Cerebellar nuclear complex (tissue), 1 donor: ENCODE measurements around the gene UBE2G2.
A peak's percentile ranks its signal among the peaks of the same experiment; 100 is the strongest.

Experiments
- DNase-seq, 2 experiments: peaks; one replicate each; lab custom pipeline; 2025; lab: John Stamatoyannopoulos, UW

The UBE2G2 gene

DNA sequence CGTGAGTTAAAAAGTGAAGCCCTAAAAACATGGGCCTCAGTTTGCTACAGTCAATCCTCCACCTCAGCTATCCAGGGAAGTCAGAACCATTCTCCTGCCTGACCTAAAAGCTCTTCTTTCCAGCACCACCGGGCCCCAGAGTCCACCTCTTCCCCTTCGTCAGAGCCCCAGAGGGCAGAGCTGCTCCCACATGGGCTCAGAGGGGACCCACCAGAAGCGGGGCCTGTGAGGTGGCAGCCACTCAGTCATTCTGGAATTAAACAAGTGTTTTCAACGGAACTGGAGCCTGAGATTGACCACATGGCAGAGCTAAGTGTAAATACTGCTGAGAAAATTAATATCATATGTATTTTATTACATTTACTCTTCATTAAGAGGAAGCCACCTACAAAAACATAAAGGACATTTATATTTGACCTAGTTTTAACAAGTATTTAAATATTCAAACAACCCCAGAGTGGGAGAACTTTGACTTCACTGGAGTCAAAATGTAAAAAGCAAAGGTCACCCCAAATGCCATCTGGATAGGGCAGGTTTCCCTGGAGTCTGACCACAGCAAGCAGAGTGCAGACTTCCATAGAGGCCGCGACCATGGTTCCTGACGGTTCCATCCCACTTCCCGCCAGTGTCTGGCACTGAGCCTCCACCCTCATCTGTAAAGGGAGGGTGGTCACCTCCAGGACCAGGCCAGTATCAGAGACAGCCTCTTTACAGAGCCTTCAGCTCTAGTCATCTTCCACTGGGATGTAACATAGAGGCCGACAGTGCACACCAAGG, 14.4 kb upstream of the UBE2G2 start:
- DNase-seq, result no peak

DNA sequence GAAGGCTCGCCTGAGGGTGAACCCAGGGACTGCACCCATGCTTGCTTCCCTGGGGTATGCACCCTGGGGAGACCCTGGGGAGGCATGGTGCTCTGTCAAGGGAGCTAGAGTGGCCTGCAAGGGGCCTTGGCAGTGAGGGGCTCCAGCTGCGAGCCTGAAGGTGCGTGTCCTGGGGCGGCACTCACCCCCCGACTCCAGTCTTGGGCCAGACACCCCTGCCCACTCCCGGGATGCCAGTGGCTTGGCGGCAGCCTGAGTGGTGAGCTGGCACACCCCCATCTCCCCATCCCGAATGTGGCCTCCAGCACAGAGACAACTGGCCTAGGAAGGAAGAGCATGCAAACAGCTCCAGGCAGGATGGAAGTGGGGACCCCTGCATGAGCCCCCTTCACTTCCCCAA, 13.6 kb upstream of the UBE2G2 start:
- DNase-seq, result no peak

DNA sequence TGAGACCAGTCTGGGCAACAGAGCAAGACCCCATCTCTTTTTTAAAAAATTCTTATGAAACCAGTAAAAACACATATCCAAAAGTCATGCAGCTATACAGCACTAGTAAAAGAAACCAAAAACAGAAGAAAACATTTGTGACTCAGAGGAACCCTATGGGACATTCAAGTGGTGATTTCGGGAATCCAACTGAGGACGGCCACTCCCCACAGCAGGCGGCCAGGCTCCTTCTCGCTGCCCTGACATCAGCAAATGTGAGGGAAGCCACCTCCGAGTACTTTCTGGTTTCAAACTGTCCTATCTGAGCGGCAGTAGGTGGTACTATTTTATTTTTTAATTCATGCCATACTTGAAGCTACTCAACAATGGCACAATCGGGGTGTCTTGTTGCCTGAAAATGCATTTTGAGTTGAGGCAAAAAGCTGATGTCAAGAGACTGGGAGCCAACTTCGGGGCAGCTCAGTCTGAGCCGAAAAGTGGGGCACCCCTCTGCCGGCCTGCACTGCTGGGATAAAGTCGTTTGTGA, 12.9 kb upstream of the UBE2G2 start:
- DNase-seq, result no peak

GRCh38 chr21:44813727-44814126, 12.1 kb upstream of the UBE2G2 start:
- no peak for DNase-seq

DNA sequence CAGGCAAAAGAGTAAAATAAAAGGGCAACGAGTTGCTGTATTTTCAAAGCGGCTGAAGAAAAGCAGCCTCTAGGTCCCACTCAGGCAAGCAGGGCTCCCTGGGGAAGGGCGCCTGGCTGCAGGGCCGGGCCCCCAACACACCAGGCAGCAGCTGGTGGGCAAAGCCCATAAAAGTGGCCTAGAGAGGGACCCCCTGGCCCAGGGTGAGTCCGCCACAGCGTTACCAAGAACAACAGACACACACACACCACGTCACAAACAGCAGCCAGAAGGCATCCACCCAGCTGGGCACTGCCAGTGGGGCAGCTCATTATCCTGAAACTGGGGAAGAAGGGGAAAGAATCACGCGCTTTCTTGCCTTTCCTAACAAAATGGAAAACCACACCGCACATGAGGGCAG, 11.5 kb upstream of the UBE2G2 start:
- DNase-seq, result no peak

GRCh38 chr21:44812640-44813039, 11.0 kb upstream of the UBE2G2 start:
- no peak for DNase-seq

GRCh38 chr21:44810779-44811178, 9.2 kb upstream of the UBE2G2 start:
- no peak for DNase-seq

- no peak for DNase-seq
Measured at GRCh38 chr21:44805859-44806258, 4.2 kb upstream of the UBE2G2 start.

- no peak for DNase-seq
Measured at GRCh38 chr21:44805226-44805625, 3.6 kb upstream of the UBE2G2 start.

DNA sequence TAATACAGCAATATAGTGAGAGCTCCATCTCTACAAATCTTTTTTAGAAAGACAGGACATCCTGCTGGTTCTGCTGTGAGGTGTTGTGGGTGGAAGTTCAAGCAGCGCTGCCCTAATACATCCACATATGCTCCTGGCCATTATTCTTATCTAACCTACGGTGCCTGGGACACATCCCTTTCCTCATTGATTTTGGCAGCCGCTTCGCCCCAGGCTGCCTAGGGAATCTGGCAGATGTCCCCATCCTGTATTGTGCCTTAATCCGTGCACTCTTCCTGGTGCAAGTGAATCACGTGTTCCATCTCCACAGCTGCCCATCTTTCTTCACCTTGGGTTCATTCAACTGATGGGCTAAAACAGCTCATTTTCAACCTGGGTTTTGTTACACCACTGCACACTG, 3.1 kb upstream of the UBE2G2 start:
- no peak for DNase-seq

DNA sequence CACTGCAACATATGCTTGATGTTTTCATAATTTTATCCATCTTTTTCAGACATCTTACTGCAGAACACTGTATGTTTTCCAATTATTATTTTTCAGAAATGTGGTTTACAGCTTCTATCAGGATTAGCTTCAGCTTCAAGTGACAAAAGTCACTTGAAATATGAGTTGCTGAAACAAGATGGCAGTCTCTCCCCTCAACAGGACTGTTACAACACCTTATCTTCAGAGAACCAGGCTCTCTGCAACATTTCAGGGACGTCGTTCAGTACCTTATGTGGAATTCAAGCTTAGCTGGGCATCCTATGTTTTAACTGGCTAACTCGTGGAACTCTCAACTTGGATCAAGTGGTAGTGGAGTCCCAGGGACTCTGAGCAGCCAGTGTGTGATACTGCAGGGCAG, 2.0 kb upstream of the UBE2G2 start:
- no peak for DNase-seq

- DNase-seq, result no peak
Measured at GRCh38 chr21:44802396-44803153, 955 bp upstream of the UBE2G2 start.

GRCh38 chr21:44800971-44801467, 601 bp downstream of the UBE2G2 start:
- no peak for DNase-seq

GRCh38 chr21:44800103-44800502, 1.5 kb downstream of the UBE2G2 start:
- DNase-seq, result no peak

- no peak for DNase-seq
Measured at GRCh38 chr21:44799646-44800045, 2.0 kb downstream of the UBE2G2 start.

DNA sequence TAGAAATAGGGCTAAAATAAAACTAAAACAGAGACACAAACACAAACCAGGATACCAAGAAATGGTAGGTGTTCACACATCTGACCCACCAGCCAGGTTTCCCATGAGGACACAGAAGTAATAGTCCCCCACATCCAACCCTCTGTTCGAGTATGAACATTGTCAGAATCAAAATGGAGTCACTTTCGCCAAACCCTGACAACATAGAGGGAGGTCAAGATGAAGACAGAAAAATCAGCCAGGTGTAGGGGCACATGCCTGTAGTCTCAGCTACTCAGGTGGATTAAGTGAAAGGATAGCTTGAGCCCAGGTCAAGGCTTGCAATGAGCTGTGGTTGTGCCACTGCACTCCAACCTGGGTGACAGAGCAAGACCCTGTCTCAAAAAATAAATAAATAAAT, 3.8 kb downstream of the UBE2G2 start:
- no peak for DNase-seq

DNA sequence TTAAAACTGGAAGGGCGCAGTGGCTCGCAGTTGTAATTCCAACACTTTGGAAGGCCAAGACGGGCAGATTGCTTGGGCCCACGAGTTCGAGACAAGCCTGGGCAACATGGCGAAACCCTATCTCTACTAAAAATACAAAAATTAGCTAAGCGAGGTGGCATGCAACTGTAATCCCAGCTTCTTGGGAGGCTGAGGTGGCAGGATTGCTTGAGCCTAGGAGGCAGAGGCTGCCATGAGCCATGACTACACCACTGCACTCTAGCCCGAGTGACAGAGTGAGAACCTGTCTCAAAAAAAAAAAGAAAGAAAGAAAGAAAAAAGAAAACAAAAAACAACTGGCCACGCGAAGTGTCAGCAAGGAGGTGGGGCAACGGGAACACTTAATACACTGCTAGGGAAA, 6.3 kb downstream of the UBE2G2 start:
- no peak for DNase-seq

GRCh38 chr21:44793592-44794374, 7.8 kb downstream of the UBE2G2 start:
- DNase-seq, result no peak

DNA sequence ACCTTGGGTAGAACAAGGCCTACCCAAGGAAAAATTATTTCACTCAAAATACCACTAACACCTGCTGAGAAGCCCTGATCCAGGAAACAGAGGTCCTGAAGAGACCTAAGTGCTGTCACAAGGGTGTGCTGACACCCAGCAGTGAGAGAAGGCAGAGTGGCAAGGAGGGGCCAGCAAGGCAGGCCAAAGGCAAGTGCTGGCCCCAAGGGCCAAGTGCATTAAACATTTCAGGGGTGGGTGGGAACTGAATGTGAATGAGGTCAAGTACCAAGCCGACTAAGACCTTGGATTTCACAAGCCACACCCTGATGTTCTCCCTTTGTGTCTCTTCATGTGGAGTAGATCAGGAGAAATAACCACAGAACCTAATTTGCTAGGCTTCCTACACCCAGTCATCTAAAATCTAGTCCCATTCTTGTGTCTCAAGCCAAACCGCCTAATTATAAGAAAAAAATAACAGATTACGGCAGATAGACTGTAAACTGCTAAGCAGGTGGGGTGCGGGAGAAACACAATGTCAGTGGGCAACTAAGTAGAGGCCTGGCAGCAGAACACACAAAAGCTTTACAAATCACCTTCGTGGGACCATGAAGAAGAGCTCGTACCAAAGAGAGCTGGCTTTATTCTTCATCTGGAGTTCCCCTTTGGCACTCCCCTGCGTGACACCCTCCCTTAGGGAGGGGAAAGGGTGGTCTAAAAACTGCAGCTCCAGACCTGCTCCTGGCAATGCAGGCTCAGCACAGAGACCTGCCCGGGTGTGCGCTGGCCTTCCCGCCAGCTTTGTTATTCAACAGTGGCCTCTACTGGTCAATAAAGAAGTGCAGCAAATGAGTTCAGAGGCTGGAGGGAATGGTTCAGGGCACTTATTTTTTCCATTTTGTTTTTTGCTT, 8.7 kb downstream of the UBE2G2 start:
- DNase-seq, result peak in 1 of 2 experiments; percentile 45

- DNase-seq, result no peak
Measured at GRCh38 chr21:44791993-44792392, 9.6 kb downstream of the UBE2G2 start.

GRCh38 chr21:44791246-44791645, 10.4 kb downstream of the UBE2G2 start:
- no peak for DNase-seq
